Parathyroid adenoma (tissue), 2 donors: Measurements from ENCODE around the gene ZNF175.
A peak's percentile ranks its signal among the peaks of the same experiment; 100 is the strongest.

Experiments
- H2AFZ ChIP-seq: fragments of 300-600 bp; sonication (generic); one replicate; pipeline ENCODE4 v1.7.0; 2017; ENCODE audit warnings: antibody characterized with exemption, mild to moderate bottlenecking
- H3K27ac ChIP-seq: fragments of 300-600 bp; sonication (generic); one replicate; pipeline ENCODE4 v1.7.0; 2017
- H3K27me3 ChIP-seq: fragments of 300-600 bp; sonication (generic); one replicate; pipeline ENCODE4 v1.7.0; 2017; ENCODE audit warnings: low read length; ENCODE audit not compliant: control insufficient read depth, insufficient read depth
- H3K36me3 ChIP-seq: fragments of 300-600 bp; sonication (generic); one replicate; pipeline ENCODE4 v1.7.0; 2017; ENCODE audit warnings: low read length; ENCODE audit not compliant: control insufficient read depth, insufficient read depth
- H3K4me1 ChIP-seq: fragments of 300-600 bp; sonication (generic); one replicate; pipeline ENCODE4 v1.7.0; 2017; ENCODE audit warnings: control low read depth
- H3K4me2 ChIP-seq: fragments of 300-600 bp; sonication (generic); one replicate; pipeline ENCODE4 v1.7.0; 2017; ENCODE audit warnings: low read length
- H3K4me3 ChIP-seq: fragments of 300-600 bp; sonication (generic); one replicate; pipeline ENCODE4 v1.7.0; 2017; ENCODE audit warnings: low read depth, low read length
- H3K79me2 ChIP-seq: fragments of 300-600 bp; sonication (generic); one replicate; pipeline ENCODE4 v1.7.0; 2017; ENCODE audit warnings: control low read depth
- H3K9ac ChIP-seq: fragments of 300-600 bp; sonication (generic); one replicate; pipeline ENCODE4 v1.7.0; 2017; ENCODE audit warnings: mild to moderate bottlenecking
- H3K9me3 ChIP-seq: fragments of 300-600 bp; sonication (generic); one replicate; pipeline ENCODE4 v1.7.0; 2017; ENCODE audit warnings: low read length; ENCODE audit not compliant: control insufficient read depth
- CTCF ChIP-seq: fragments of 300-600 bp; sonication (generic); IDR thresholded peaks from one replicate; pipeline ENCODE4 v1.7.0; 2017; ENCODE audit warnings: antibody characterized with exemption, mild to moderate bottlenecking
- donor health status: primary hyperparathyroidism.

ZNF175 gene

GRCh38 chr19:51546107-51546649, 24.9 kb upstream of the ZNF175 start:
- peaks cover 21% of the 10 kb centered on the region for H3K4me1 ChIP-seq
- no peak overlapping the region for H3K4me2 ChIP-seq
- no peak overlapping the region for H2AFZ ChIP-seq
- H3K9ac ChIP-seq, result no peak overlapping the region
- no peaks in the 10 kb centered on the region for H3K79me2 ChIP-seq
- no peaks in the 10 kb centered on the region for H3K27me3 ChIP-seq
- TF ChIP-seq CTCF, result no peak
- H3K36me3 ChIP-seq, result no peaks in the 10 kb centered on the region
- no peak overlapping the region for H3K27ac ChIP-seq
- H3K9me3 ChIP-seq, result no peaks in the 10 kb centered on the region
- no peak overlapping the region for H3K4me3 ChIP-seq

- TF ChIP-seq CTCF, result no peak
- no peaks in the 10 kb centered on the region for H3K27me3 ChIP-seq
Observed at GRCh38 chr19:51546650-51547396, 24.3 kb upstream of the ZNF175 start.

GRCh38 chr19:51547397-51548212, 23.5 kb upstream of the ZNF175 start:
- Histone ChIP-seq H3K9ac (no peak overlapping the region), H3K4me1 (peaks cover 9% of the 10 kb centered on the region), H3K9me3 (no peaks in the 10 kb centered on the region), H3K4me3 (no peak overlapping the region), H3K27ac (peak overlapping the region; percentile 39), H3K36me3 (no peaks in the 10 kb centered on the region), H3K4me2 (no peak overlapping the region), H3K79me2 (no peaks in the 10 kb centered on the region), H2AFZ (peak overlapping the region; percentile 66), H3K27me3 (no peaks in the 10 kb centered on the region)
- TF ChIP-seq CTCF, result no peak

More at GRCh38 chr19:51546650-51547396, 24.3 kb upstream of the ZNF175 start:
- Histone ChIP-seq H3K9me3 (no peaks in the 10 kb centered on the region), H3K4me2 (no peak overlapping the region), H3K9ac (no peak overlapping the region), H3K79me2 (no peaks in the 10 kb centered on the region), H2AFZ (peak overlapping the region; percentile 5), H3K27ac (no peak overlapping the region), H3K4me3 (no peak overlapping the region), H3K4me1 (peaks cover 15% of the 10 kb centered on the region), H3K36me3 (no peaks in the 10 kb centered on the region)

DNA sequence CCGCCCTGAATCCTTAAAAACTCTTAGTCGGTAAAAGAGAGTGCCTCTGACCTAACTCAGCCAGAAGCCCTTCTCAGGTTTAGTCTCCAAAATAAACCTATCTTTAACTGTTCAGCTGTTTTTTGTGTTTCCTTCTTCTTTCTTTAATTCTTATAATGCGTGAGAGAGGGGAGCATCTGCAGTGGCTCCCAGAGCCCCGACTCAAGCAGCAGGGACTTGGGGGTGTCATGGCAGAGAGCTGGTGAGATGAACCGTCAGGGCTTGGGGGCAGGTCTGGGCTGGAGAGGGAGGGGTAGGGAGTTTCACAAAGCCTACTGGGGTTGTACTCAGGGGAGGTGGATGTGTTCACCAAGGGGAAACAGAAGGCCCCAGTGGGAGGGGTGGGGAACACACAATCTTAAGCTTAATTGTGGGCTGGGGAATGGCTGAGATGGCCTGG, 22.9 kb upstream of the ZNF175 start:
- Histone ChIP-seq H3K27ac (peak overlapping the region; percentile 39), H3K79me2 (no peaks in the 10 kb centered on the region), H3K36me3 (no peaks in the 10 kb centered on the region), H3K4me1 (peaks cover 11% of the 10 kb centered on the region), H2AFZ (peak overlapping the region; percentile 66), H3K27me3 (no peaks in the 10 kb centered on the region), H3K9me3 (no peaks in the 10 kb centered on the region), H3K4me2 (no peak overlapping the region), H3K4me3 (no peak overlapping the region), H3K9ac (no peak overlapping the region)
- no peak for TF ChIP-seq CTCF
